AG10803 (cell line): Measurements from ENCODE around the gene RUNX1.

Experiments used
- DNase-seq: peaks from one replicate; pipeline ENCODE4 v3.0.0; 2010; ENCODE audit warnings: low read depth
- H3K4me3 ChIP-seq: 2 replicates; pipeline ENCODE4 v1.5.1; 2011; ENCODE audit warnings: mild to moderate bottlenecking, low read length, control low read depth
- TF ChIP-seq, protein P1 (sequence below): conservative IDR thresholded peaks from 2 replicates; pipeline ENCODE4 v1.5.1; 2011; ENCODE audit warnings: mild to moderate bottlenecking, low read length, control low read depth, inconsistent platforms

The RUNX1 gene

DNA sequence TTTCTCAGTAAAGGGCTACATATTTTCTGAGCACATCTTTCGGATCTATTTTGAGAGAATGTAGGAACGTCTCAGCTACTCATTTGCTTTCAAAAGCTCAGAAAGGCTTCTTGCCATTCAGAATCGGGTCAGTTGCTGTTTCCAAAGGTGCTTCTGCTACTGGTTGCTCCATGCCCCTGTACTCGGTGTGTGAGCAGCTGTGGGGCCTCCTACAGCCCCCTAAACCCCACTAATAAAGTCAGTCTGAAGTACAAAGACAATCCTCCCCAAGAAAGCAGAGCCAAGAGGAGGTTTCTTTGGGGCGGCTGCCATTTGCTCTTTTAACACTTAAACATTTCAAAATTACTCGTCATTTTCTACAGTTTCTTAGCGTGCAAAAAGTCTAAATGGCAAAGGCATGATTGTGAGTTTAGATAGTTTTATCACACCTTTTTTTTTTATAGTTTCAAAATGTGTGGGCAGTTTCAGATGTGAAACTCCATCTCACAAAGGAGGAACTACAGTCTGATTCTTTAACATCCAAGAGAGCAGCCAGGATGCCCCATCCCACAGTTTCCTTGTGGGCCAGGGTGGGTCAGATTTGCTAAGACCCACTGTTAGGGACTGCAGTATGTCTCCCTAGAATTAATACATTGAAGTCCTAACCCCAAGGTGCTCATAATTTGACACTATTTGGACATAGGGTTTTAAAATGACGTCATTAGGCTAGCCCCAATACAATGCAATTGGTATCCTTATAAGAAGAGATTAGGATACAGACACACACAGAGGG, 4.1 kb downstream of the RUNX1 start:
- DNase-seq = no peak
- TF ChIP-seq, protein P1, sequence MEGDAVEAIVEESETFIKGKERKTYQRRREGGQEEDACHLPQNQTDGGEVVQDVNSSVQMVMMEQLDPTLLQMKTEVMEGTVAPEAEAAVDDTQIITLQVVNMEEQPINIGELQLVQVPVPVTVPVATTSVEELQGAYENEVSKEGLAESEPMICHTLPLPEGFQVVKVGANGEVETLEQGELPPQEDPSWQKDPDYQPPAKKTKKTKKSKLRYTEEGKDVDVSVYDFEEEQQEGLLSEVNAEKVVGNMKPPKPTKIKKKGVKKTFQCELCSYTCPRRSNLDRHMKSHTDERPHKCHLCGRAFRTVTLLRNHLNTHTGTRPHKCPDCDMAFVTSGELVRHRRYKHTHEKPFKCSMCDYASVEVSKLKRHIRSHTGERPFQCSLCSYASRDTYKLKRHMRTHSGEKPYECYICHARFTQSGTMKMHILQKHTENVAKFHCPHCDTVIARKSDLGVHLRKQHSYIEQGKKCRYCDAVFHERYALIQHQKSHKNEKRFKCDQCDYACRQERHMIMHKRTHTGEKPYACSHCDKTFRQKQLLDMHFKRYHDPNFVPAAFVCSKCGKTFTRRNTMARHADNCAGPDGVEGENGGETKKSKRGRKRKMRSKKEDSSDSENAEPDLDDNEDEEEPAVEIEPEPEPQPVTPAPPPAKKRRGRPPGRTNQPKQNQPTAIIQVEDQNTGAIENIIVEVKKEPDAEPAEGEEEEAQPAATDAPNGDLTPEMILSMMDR = no peak
- H3K4me3 ChIP-seq = no peak overlapping the region

GRCh38 chr21:35044128-35044527, 5.0 kb downstream of the RUNX1 start:
- no peak for DNase-seq
- TF ChIP-seq, protein P1 = no peak
- H3K4me3 ChIP-seq = no peak overlapping the region

GRCh38 chr21:35043549-35043948, 5.6 kb downstream of the RUNX1 start:
- TF ChIP-seq, protein P1 = no peak
- no peak overlapping the region for H3K4me3 ChIP-seq
- DNase-seq = no peak

GRCh38 chr21:35042836-35043235, 6.3 kb downstream of the RUNX1 start:
- H3K4me3 ChIP-seq = no peak overlapping the region
- TF ChIP-seq, protein P1 = no peak
- DNase-seq = no peak

DNA sequence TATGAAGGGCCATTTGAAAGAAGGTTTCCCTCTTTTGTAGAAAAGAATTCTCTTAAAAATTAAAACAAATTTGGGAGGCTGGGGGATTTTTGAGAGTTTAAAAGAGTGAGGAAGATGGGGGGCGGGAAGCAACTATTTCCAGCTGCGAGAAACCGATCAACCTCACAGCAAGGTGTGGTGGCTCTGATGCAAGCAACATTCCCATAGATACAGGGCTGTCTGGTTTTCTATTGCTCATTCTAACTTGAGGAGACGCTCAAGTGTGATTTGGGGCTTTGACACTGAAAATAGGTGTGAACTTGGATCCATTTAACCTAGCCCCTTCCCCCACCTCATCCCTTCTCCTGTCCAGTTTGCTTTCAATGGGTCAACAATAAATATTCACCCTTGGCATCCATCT, 7.2 kb downstream of the RUNX1 start:
- no peak overlapping the region for H3K4me3 ChIP-seq
- TF ChIP-seq, protein P1 = no peak

DNA sequence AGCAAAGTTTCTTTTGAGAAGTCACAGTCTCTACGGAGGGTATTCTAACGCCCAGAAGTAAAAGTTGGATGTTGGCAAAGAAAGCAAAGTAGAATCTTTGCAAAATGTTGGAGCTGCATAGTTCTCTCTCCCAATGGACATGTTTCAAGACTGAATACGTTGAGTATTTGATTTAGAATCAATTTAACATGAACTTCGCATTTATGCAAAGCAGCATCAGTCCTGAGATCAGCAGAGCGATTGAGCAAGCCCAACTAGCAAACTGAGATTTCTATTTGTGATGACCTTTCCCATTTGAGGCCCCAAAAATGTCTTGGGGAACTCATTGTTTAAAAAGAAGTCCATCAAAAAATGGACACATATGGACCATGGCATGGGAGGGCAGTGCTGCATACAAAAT, 8.0 kb downstream of the RUNX1 start:
- TF ChIP-seq, protein P1 = no peak
- no peak for DNase-seq
- H3K4me3 ChIP-seq = no peak overlapping the region

More for the DNA sequence above, 7.2 kb downstream of the RUNX1 start:
- DNase-seq = no peak

DNA sequence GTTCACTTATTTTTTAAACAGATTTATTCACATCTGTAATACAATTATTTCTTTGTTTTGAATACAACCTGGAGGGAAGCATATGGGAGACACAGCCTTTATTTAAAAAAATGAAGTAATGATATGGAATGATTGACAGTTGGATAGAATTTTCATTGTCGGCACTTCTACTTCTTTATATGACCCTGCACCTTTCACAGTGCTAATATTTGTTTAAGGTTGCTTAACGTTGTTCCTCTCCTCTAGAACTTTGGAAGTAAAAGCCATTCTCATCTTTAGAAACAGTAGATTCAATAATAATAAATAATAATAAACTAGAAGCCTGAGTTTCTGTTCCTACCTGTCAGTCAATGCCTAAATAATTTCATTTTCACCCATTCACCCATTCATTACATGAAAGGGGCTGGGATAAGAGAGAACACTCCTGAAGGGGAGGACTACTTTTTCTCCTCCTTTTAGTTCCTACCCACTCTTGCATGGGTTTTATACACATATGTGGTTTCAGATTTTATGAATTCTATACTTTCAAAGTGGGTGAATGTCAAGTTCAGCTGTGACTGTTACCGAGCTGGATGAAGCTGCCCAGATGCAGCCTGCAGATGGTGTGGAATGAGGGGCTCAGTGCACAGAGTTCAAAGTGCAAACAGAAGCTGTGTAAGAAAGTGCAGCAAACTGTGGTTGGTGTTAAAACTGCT, 9.4 kb downstream of the RUNX1 start:
- TF ChIP-seq, protein P1 = no peak
- no peak overlapping the region for H3K4me3 ChIP-seq
- DNase-seq = no peak
